Activated CD4-positive, alpha-beta T cell treated with anti-CD3 and anti-CD28 coated beads for 1 hour (primary cell): Measurements from ENCODE around the gene COCH.

Experiments
- DNase-seq: peaks from one replicate; pipeline ENCODE4 v3.0.0-alpha.2; 2020

COCH gene

GRCh38 chr14:30874120-30874998, at the start of gene COCH:
Gene COCH, plus strand, starts transcription at chr14:30874559. Its CDS starts 380 bp downstream, at chr14:30874939.
- peak; percentile 8 for DNase-seq

GRCh38 chr14:30826070-30826469, 48.3 kb upstream of the COCH start:
- DNase-seq, result no peak

GRCh38 chr14:30829853-30830252, 44.5 kb upstream of the COCH start:
- DNase-seq, result no peak

GRCh38 chr14:30834353-30834752, 40.0 kb upstream of the COCH start:
- no peak for DNase-seq

GRCh38 chr14:30838351-30838750, 36.0 kb upstream of the COCH start:
- no peak for DNase-seq

GRCh38 chr14:30840086-30840779, 34.1 kb upstream of the COCH start:
- no peak for DNase-seq

- no peak for DNase-seq
Measured at GRCh38 chr14:30842431-30842830, 31.9 kb upstream of the COCH start.

- no peak for DNase-seq
Measured at GRCh38 chr14:30848449-30849240, 25.7 kb upstream of the COCH start.

- DNase-seq, result no peak
Measured at GRCh38 chr14:30849354-30849753, 25.0 kb upstream of the COCH start.

- no peak for DNase-seq
Measured at GRCh38 chr14:30849983-30850382, 24.4 kb upstream of the COCH start.

GRCh38 chr14:30853946-30854345, 20.4 kb upstream of the COCH start:
- DNase-seq, result no peak

- DNase-seq, result no peak
Measured at GRCh38 chr14:30854492-30854891, 19.9 kb upstream of the COCH start.

- DNase-seq, result no peak
Measured at GRCh38 chr14:30855345-30856037, 18.9 kb upstream of the COCH start.

- DNase-seq, result no peak
Measured at GRCh38 chr14:30861200-30861599, 13.2 kb upstream of the COCH start.

GRCh38 chr14:30864934-30865333, 9.4 kb upstream of the COCH start:
- no peak for DNase-seq

- DNase-seq, result no peak
Measured at GRCh38 chr14:30868736-30869135, 5.6 kb upstream of the COCH start.

GRCh38 chr14:30869551-30870155, 4.7 kb upstream of the COCH start:
- DNase-seq, result no peak

- no peak for DNase-seq
Measured at GRCh38 chr14:30872602-30873001, 1.8 kb upstream of the COCH start.

- no peak for DNase-seq
Measured at GRCh38 chr14:30873308-30874119, 845 bp upstream of the COCH start.

GRCh38 chr14:30874999-30875787, 834 bp downstream of the COCH start:
- DNase-seq, result no peak

GRCh38 chr14:30875788-30876053, 1.4 kb downstream of the COCH start:
- no peak for DNase-seq
